Loucy (cell line): ENCODE results near the gene ARMC6.

ENCODE experiments used
- H2AFZ ChIP-seq: fragments of 200-600 bp; sonication (generic); 2 replicates; pipeline ENCODE4 v1.6.0; 2016; ENCODE audit warnings: antibody characterized with exemption, mild to moderate bottlenecking, low read length, moderate library complexity
- H3F3A ChIP-seq: fragments of 200-600 bp; 2 replicates; pipeline ENCODE4 v1.6.0; 2016; ENCODE audit warnings: antibody characterized with exemption, low read depth, mild to moderate bottlenecking
- H3K27me3 ChIP-seq: fragments of 200-600 bp; sonication (generic); 2 replicates; pipeline ENCODE4 v1.6.1; 2014; ENCODE audit warnings: low read length, mild to moderate bottlenecking; ENCODE audit not compliant: insufficient read depth, poor library complexity, severe bottlenecking
- H3K36me3 ChIP-seq: fragments of 200-600 bp; sonication (generic); 2 replicates; pipeline ENCODE4 v1.6.1; 2016; ENCODE audit warnings: low read length; ENCODE audit not compliant: insufficient read depth
- H3K4me1 ChIP-seq: fragments of 200-600 bp; sonication (generic); 2 replicates; pipeline ENCODE4 v1.5.1; 2014; ENCODE audit warnings: low read length, mild to moderate bottlenecking; ENCODE audit not compliant: insufficient read depth, poor library complexity, severe bottlenecking
- H3K4me2 ChIP-seq: fragments of 200-600 bp; sonication (generic); 2 replicates; pipeline ENCODE4 v1.6.0; 2014; ENCODE audit warnings: antibody characterized with exemption, low read length, low read depth, mild to moderate bottlenecking; ENCODE audit not compliant: poor library complexity, severe bottlenecking
- H3K4me3 ChIP-seq: fragments of 200-600 bp; sonication (generic); 2 replicates; pipeline ENCODE4 v1.5.1; 2014; ENCODE audit warnings: low read length, mild to moderate bottlenecking, mixed read lengths; ENCODE audit not compliant: poor library complexity, severe bottlenecking
- H3K79me2 ChIP-seq: fragments of 200-600 bp; sonication (generic); 2 replicates; pipeline ENCODE4 v1.6.1; 2014; ENCODE audit warnings: low read length; ENCODE audit not compliant: insufficient read depth
- H3K9ac ChIP-seq: fragments of 200-600 bp; sonication (generic); 2 replicates; pipeline ENCODE4 v1.6.0; 2014; ENCODE audit warnings: mild to moderate bottlenecking, low read depth, low read length, moderate library complexity; ENCODE audit not compliant: poor library complexity, severe bottlenecking
- H3K9me2 ChIP-seq: fragments of 200-600 bp; sonication (generic); replicated peaks from 2 replicates; pipeline ENCODE4 v1.6.1; 2016; ENCODE audit warnings: low read depth, low read length, mixed read lengths
- H3K9me3 ChIP-seq: fragments of 200-600 bp; sonication (generic); 2 replicates; pipeline ENCODE4 v1.6.1; 2014; ENCODE audit warnings: mild to moderate bottlenecking, antibody characterized with exemption, low read length, low read depth; ENCODE audit not compliant: insufficient read depth
- H4K20me1 ChIP-seq: fragments of 200-600 bp; sonication (generic); 2 replicates; pipeline ENCODE4 v1.6.0; 2014; ENCODE audit warnings: antibody characterized with exemption, low read length, mild to moderate bottlenecking; ENCODE audit not compliant: insufficient read depth, poor library complexity, severe bottlenecking
- EZH2phosphoT487 ChIP-seq: fragments of 200-600 bp; IDR thresholded peaks from 2 replicates; pipeline ENCODE4 v1.6.1; 2018; ENCODE audit warnings: antibody characterized with exemption, mild to moderate bottlenecking, moderate library complexity, borderline replicate concordance
- TF ChIP-seq, protein P1 (sequence below): fragments of 200-600 bp; sonication (generic); conservative IDR thresholded peaks from 2 replicates; pipeline ENCODE4 v1.5.1; 2014; ENCODE audit warnings: mild to moderate bottlenecking, antibody characterized with exemption, low read length

Gene ARMC6

DNA sequence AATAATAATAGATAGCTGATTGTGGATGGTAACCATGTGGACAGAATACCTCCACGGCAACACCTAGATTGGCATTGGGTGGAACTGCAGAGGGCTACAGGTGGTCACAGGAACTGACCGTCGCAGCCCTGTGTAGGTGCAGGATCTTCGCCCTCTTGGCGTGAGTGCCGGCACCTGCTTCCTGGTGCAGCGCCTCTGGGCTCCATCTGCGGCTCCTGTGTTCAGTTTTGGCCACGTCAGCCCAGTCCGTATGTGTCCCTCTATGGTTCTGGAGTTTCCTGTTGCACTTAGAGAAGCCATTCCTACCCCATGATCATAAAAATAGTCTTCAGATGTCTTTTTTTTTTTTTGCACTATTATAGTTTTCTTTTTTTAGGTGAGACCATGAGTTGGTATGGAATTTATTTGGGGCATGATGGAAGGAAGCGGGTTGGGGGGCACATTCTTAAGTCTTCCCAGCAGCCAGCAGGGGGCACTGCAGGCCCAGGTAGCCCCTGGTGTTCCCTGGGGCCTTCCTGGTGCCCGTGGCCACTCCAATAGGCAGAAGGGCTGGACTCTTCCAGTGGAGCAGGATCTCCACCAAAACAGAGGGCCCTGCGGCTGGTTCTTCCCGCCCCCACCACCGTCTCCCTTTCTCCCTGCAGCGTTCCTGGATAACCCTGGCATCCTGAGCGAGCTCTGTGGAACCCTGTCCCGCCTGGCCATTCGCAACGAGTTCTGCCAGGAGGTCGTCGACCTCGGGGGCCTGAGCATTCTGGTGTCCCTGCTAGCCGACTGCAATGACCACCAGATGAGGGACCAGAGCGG, 20.3 kb downstream of the ARMC6 start:
- peaks cover 50% of the 10 kb centered on the region; the same call in 1 of the 2 replicates for H3K36me3 ChIP-seq
- no peak for TF ChIP-seq EZH2phosphoT487
- TF ChIP-seq, protein P1, sequence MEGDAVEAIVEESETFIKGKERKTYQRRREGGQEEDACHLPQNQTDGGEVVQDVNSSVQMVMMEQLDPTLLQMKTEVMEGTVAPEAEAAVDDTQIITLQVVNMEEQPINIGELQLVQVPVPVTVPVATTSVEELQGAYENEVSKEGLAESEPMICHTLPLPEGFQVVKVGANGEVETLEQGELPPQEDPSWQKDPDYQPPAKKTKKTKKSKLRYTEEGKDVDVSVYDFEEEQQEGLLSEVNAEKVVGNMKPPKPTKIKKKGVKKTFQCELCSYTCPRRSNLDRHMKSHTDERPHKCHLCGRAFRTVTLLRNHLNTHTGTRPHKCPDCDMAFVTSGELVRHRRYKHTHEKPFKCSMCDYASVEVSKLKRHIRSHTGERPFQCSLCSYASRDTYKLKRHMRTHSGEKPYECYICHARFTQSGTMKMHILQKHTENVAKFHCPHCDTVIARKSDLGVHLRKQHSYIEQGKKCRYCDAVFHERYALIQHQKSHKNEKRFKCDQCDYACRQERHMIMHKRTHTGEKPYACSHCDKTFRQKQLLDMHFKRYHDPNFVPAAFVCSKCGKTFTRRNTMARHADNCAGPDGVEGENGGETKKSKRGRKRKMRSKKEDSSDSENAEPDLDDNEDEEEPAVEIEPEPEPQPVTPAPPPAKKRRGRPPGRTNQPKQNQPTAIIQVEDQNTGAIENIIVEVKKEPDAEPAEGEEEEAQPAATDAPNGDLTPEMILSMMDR, result peak; percentile 90
- H3K9me3 ChIP-seq, result no peaks in the 10 kb centered on the region
- no peak overlapping the region for H2AFZ ChIP-seq
- no peak overlapping the region for H3K9ac ChIP-seq
- H3K4me1 ChIP-seq, result no peaks in the 10 kb centered on the region
- H3K79me2 ChIP-seq, result no peaks in the 10 kb centered on the region
- H4K20me1 ChIP-seq, result no peaks in the 10 kb centered on the region
- H3F3A ChIP-seq, result no peaks in the 10 kb centered on the region
- no peak overlapping the region for H3K4me3 ChIP-seq
- H3K9me2 ChIP-seq, result no peaks in the 10 kb centered on the region
- no peak overlapping the region for H3K4me2 ChIP-seq
- H3K27me3 ChIP-seq, result no peaks in the 10 kb centered on the region

DNA sequence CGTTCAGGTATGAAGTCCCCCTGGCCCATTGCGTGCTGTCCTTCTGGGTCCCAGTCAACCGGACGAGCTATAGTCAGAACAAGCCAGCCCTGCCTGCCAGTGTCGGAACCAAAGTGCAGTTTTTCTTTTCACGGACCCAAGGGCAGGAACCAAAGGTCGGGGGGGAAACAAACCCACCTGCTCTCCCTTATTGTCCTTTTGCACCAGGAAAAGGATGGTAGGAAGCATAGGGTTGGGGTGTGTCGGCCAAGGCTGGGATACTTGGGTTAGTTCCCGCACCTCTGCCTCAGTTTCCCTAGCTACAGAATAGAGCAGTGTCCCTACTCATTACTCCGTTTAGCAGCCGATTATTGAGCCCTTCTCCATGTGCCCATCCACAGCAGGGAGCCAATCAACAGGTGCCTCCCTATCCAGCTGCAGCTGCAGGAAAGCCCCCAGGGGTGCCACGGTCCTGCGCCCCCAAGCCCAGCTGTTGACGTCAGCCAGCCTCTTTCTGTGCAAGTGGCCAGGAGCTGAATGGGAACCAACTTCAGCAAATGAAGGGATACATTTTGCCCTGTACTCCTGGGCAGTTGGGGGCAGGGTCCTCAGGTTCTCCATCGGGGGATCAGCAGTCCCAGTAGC, 21.0 kb downstream of the ARMC6 start:
- Histone ChIP-seq H3K27me3 (no peaks in the 10 kb centered on the region), H3K9me2 (no peaks in the 10 kb centered on the region), H3K36me3 (peaks cover 50% of the 10 kb centered on the region; the same call in 1 of the 2 replicates), H3K9me3 (no peaks in the 10 kb centered on the region), H2AFZ (no peak overlapping the region), H3K9ac (no peak overlapping the region), H4K20me1 (no peaks in the 10 kb centered on the region), H3F3A (no peaks in the 10 kb centered on the region), H3K4me1 (no peaks in the 10 kb centered on the region), H3K4me2 (no peak overlapping the region), H3K4me3 (no peak overlapping the region), H3K79me2 (no peaks in the 10 kb centered on the region)
- TF ChIP-seq, protein P1, result no peak
- TF ChIP-seq EZH2phosphoT487, result no peak

DNA sequence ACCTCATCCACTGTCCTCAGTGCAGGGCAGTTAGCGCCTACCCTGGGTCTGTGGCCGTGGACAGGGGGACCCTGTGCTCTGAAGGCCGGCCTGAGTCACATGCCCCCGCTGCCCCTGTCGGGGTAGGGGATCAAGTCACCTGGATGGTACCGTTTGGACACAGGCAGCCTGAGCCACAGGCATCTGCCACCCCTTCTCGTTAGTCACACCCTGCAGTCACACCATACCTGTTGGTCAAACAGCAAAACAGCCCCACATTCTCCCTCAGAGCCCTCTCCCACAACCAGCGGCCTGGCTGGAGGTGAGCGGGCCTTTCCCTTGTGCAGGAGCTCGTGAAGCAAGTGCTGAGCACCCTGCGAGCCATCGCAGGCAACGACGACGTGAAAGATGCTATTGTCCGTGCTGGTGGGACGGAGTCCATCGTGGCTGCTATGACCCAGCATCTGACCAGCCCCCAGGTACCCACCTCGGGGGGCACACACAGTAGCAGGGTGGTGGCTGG, 21.6 kb downstream of the ARMC6 start:
- peaks cover 2% of the 10 kb centered on the region for H3K4me1 ChIP-seq
- H2AFZ ChIP-seq, result no peak overlapping the region
- no peaks in the 10 kb centered on the region for H3K9me3 ChIP-seq
- no peak for TF ChIP-seq EZH2phosphoT487
- TF ChIP-seq, protein P1, result no peak
- no peaks in the 10 kb centered on the region for H4K20me1 ChIP-seq
- no peaks in the 10 kb centered on the region for H3K27me3 ChIP-seq
- no peak overlapping the region for H3K4me3 ChIP-seq
- no peaks in the 10 kb centered on the region for H3F3A ChIP-seq
- peaks cover 50% of the 10 kb centered on the region; the same call in 1 of the 2 replicates for H3K36me3 ChIP-seq
- no peak overlapping the region for H3K9ac ChIP-seq
- no peak overlapping the region for H3K4me2 ChIP-seq
- no peaks in the 10 kb centered on the region for H3K79me2 ChIP-seq
- no peaks in the 10 kb centered on the region for H3K9me2 ChIP-seq
